IMR-90 (cell line): Measurements from ENCODE around the gene RBMS3.

Experiments
- CEBPB ChIP-seq: IDR thresholded peaks from 2 replicates; pipeline ENCODE4 v1.6.1; 2012; ENCODE audit warnings: low read depth, low read length, improper control_type of control experiment
- CTCF ChIP-seq: conservative IDR thresholded peaks from 2 replicates; pipeline ENCODE4 v1.5.1; 2012; ENCODE audit warnings: mild to moderate bottlenecking, low read depth, low read length, improper control_type of control experiment
- FOS ChIP-seq: fragments of 150-350 bp; IDR thresholded peaks from 2 replicates; pipeline ENCODE4 v1.6.1; 2016; ENCODE audit warnings: low read depth, low read length
- MXI1 ChIP-seq: IDR thresholded peaks from 2 replicates; pipeline ENCODE4 v1.6.1; 2012; ENCODE audit warnings: low read depth, mild to moderate bottlenecking, low read length, moderate library complexity, borderline replicate concordance
- NFE2L2 ChIP-seq: fragments of 150-350 bp; IDR thresholded peaks from 2 replicates; pipeline ENCODE4 v1.6.1; 2016; ENCODE audit warnings: low read depth, mild to moderate bottlenecking, low read length
- POLR2A ChIP-seq: IDR thresholded peaks from 2 replicates; pipeline ENCODE4 v1.6.1; 2012; ENCODE audit warnings: mild to moderate bottlenecking, low read depth, low read length
- RAD21 ChIP-seq: IDR thresholded peaks from 2 replicates; pipeline ENCODE4 v1.6.1; 2012; ENCODE audit warnings: low read length, improper control_type of control experiment
- RFX5 ChIP-seq: IDR thresholded peaks from 2 replicates; pipeline ENCODE4 v1.8.0; 2012; ENCODE audit warnings: low read depth, mild to moderate bottlenecking, low read length, moderate library complexity

DNA sequence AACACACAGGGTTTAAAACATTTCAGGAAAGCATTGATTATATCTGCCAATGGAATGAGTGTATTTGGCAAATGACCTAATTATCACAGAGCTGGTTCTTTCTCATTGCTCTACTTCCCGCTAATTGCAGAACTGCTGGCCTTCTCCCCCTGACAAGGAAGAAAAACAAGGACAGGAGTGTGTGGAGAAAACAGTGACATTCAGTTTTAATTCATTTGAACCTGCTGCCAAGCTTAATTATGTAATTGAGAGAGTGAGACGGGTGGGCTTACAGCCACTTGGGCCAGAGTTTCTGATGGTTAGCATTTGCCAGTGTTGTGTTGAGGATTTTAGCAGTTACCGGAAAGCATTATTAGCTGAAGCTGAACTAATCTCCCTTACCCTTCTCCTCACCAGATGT, 301.4 kb downstream of the RBMS3 start:
- TF ChIP-seq CTCF (no peak), POLR2A (no peak), CEBPB (no peak), RAD21 (no peak), NFE2L2 (no peak), RFX5 (no peak), MXI1 (no peak), FOS (no peak)
